Progenitor cell of endocrine pancreas (in vitro differentiated cells): ENCODE data around the gene NELFA. TPM values are rescaled to one million over a fixed set of nuclear protein-coding genes. Genes with fewer than 3 reads are reported as not detected.

ENCODE experiments used
- DNase-seq: peaks from one replicate; pipeline ENCODE4 v3.0.0; 2021; ENCODE audit warnings: low spot score; ENCODE audit not compliant: unreplicated experiment
- H3K27ac Mint-ChIP-seq: 2 replicates; pipeline ENCODE4 v1.8.0; 2021; ENCODE audit warnings: mild to moderate bottlenecking, moderate library complexity, mixed read lengths
- H3K27me3 Mint-ChIP-seq: 2 replicates; pipeline ENCODE4 v1.8.0; 2021; ENCODE audit warnings: mixed read lengths
- H3K36me3 Mint-ChIP-seq: 2 replicates; pipeline ENCODE4 v1.8.0; 2022; ENCODE audit warnings: mixed read lengths; ENCODE audit not compliant: insufficient read depth
- H3K4me1 Mint-ChIP-seq: 2 replicates; pipeline ENCODE4 v1.8.0; 2021; ENCODE audit warnings: low read depth, mixed read lengths
- H3K4me3 Mint-ChIP-seq: 2 replicates; pipeline ENCODE4 v1.8.0; 2021; ENCODE audit warnings: low read depth, mild to moderate bottlenecking, moderate library complexity, mixed read lengths
- H3K9me3 Mint-ChIP-seq: 2 replicates; pipeline ENCODE4 v1.8.0; 2021; ENCODE audit warnings: low read depth, mixed read lengths
- total RNA-seq: library from RNA; stranded (reverse); gene quantifications from 2 replicates; pipeline ENCODE4 v1.2.1, GENCODE V29; 2021
- TF ChIP-seq, protein P1 (sequence below): fragments of 200-600 bp; sonication (generic); IDR thresholded peaks from one replicate; pipeline ENCODE4 v1.5.0; 2021; ENCODE audit warnings: antibody characterized with exemption, mild to moderate bottlenecking; ENCODE audit not compliant: unreplicated experiment

NELFA gene
- total RNA-seq, 1 donor from 2014 or later: 52.5 TPM

DNA sequence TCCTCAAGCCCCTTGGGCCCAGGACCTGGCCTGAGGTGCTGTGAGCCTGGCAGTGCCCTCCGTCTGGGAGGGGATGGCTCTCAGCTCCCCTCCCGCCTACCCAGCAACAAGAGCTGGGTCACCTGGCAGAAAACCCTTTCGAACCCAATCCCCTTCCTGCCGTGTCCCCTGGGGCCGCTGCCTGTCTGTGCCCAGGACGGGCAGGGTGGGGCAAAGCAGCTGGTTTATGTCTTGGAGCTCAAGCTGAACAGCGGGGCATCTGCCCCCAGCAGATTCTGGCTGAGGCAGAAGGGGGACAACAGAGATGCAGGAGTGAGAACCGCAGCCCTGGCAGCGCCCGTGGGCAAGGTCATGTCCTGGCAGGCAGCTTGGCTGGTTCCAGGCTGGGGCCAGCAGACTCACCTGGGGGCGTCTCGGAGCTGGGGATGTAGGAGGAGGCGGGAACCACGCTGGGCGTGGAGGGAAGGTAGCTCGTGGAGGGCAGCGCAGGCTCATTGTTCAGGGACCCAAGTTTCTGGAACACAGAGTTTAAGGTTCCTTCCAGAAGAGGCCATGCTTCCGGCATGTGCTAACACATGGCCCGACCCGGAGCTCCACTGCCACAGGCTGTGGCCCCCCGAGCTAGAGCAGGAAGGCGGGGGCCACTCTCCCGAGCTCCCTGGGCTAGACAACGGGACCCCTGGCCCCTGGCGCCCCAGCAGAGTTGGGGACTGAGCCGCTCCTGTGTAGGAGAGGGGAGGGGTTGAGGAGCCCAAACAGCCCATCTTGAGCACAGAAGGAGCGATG lies 24.2 kb downstream of the NELFA start:
- H3K27me3 Mint-ChIP-seq: no peaks in the 10 kb centered on the region
- H3K4me1 Mint-ChIP-seq: no peaks in the 10 kb centered on the region
- peaks cover 14% of the 10 kb centered on the region for H3K36me3 Mint-ChIP-seq
- H3K9me3 Mint-ChIP-seq: no peaks in the 10 kb centered on the region
- peak overlapping the region; percentile 45 for H3K27ac Mint-ChIP-seq
- TF ChIP-seq, protein P1, sequence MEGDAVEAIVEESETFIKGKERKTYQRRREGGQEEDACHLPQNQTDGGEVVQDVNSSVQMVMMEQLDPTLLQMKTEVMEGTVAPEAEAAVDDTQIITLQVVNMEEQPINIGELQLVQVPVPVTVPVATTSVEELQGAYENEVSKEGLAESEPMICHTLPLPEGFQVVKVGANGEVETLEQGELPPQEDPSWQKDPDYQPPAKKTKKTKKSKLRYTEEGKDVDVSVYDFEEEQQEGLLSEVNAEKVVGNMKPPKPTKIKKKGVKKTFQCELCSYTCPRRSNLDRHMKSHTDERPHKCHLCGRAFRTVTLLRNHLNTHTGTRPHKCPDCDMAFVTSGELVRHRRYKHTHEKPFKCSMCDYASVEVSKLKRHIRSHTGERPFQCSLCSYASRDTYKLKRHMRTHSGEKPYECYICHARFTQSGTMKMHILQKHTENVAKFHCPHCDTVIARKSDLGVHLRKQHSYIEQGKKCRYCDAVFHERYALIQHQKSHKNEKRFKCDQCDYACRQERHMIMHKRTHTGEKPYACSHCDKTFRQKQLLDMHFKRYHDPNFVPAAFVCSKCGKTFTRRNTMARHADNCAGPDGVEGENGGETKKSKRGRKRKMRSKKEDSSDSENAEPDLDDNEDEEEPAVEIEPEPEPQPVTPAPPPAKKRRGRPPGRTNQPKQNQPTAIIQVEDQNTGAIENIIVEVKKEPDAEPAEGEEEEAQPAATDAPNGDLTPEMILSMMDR: no peak
- H3K4me3 Mint-ChIP-seq: no peak overlapping the region
- no peak for DNase-seq

DNA sequence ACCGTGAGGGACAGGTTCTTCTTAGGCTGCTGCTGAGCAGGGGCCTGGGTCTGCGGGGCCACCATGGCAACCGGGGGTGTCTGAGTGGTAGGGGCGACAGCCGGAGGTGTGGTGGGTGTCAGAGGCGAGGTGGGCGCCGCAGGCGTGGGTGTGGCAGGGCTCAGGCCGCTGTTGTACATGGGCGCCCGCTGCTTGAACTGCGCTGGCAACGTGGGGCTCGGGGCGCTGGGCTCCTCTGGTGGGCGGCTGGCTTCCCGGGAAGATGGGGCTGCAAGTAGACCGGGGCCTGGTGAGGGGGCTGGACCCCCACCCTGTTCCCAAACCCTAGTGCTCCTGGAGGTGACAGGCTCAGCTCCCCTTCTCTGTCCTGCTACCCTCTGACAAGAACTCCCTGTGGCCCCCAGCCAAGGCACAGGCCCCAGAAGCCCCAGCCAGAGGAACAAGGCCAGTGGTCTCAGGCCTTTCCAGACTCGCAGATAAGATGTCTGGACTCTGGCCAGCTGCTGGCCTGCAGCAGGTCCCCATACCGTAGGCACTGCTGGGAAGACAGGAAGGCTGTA lies 24.8 kb downstream of the NELFA start:
- H3K4me1 Mint-ChIP-seq: no peaks in the 10 kb centered on the region
- no peak for DNase-seq
- H3K36me3 Mint-ChIP-seq: peaks cover 19% of the 10 kb centered on the region
- no peak overlapping the region for H3K4me3 Mint-ChIP-seq
- no peak overlapping the region for H3K27ac Mint-ChIP-seq
- TF ChIP-seq, protein P1: no peak
- no peaks in the 10 kb centered on the region for H3K27me3 Mint-ChIP-seq
- H3K9me3 Mint-ChIP-seq: no peaks in the 10 kb centered on the region

DNA sequence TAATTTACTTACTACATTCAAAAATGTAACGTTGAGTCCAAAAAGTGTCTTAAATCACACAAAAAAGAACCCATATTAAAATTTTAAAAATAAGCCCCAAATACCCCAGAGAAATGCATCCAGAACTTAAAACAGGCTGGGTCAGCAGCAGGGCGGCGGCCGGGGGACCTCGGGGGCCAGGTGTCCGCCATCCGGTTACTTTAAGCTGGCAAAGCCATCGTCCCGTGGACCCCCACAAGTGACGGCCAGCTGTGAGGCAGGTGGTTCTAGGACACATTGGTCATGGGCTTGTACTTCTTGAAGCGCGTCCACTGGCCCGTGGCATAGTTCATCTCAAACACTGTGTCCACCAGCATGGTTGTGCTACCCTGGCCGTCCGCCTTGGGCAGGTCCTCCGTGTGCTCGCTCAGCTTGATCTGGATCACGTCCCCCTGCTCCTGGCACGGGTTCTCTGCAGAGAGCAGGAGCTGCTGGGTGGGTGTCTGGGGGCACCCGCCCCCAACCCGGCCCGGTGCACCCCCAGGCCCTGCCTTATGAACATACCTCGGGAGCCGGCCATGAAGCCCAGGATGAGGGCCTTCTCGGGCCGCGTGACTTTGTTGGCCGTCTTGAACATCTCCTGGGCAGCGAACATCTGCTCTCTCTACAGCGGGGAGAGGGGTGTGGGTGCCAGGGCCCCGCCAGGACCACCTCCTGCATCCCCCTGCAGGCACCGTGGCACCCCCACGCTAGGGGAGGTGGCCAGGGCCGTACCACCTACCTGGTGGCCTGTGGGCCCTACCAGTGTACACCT lies 25.5 kb downstream of the NELFA start:
- H3K36me3 Mint-ChIP-seq: peaks cover 22% of the 10 kb centered on the region
- H3K4me3 Mint-ChIP-seq: no peak overlapping the region
- no peak overlapping the region for H3K27ac Mint-ChIP-seq
- no peak for DNase-seq
- no peaks in the 10 kb centered on the region for H3K9me3 Mint-ChIP-seq
- H3K27me3 Mint-ChIP-seq: no peaks in the 10 kb centered on the region
- no peaks in the 10 kb centered on the region for H3K4me1 Mint-ChIP-seq
- TF ChIP-seq, protein P1: no peak

DNA sequence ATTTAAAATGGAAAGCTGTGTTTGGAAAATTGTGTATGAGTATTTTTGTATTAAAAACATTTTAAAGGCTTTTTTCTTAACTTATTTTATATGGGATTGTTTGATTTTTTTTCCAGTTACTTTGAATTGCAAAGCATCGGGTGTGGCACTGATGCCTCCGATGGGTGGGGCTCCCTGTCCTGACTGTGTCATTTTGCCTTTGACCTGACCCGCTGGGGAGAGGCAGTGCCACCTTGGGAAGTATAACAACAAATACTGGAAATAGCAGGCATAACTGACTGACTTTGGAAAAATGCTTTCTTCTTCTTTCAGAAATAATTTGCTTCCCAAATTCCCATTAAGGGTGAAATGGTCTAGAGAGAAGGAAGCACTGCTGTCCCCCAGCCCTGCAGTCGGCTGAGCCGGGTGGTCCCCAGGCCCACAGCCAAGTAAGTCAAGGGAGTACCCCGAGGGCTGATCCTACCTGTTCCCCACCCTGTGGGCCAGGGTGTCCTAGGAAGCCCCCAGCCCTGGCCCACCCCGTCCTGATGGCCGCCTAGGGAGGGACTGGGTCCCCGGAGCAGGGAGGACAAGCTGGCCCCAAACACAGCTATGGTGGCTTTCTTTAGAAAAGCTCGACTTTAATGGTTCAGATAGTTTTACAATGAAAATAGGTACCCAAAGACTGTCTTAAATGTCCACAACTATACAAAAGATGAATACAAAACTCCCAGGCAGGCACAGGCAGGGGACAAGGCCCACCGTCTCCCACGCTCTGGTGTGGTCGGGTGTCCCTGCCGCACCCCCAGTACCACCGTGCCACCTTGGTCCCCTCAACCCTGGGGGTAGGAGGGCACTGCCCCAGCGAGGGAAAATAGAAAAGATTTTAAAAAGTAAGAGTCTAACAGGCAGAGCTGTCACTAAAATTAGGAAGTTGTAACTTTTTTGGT lies 26.4 kb downstream of the NELFA start:
- Mint-ChIP-seq H3K27me3 (no peaks in the 10 kb centered on the region), H3K4me3 (no peak overlapping the region), H3K4me1 (no peaks in the 10 kb centered on the region), H3K36me3 (peaks cover 26% of the 10 kb centered on the region), H3K27ac (peak overlapping the region; percentile 29), H3K9me3 (no peaks in the 10 kb centered on the region)
- no peak for DNase-seq
- TF ChIP-seq, protein P1: no peak
